ENCODE data around the gene RNF13.

DNA sequence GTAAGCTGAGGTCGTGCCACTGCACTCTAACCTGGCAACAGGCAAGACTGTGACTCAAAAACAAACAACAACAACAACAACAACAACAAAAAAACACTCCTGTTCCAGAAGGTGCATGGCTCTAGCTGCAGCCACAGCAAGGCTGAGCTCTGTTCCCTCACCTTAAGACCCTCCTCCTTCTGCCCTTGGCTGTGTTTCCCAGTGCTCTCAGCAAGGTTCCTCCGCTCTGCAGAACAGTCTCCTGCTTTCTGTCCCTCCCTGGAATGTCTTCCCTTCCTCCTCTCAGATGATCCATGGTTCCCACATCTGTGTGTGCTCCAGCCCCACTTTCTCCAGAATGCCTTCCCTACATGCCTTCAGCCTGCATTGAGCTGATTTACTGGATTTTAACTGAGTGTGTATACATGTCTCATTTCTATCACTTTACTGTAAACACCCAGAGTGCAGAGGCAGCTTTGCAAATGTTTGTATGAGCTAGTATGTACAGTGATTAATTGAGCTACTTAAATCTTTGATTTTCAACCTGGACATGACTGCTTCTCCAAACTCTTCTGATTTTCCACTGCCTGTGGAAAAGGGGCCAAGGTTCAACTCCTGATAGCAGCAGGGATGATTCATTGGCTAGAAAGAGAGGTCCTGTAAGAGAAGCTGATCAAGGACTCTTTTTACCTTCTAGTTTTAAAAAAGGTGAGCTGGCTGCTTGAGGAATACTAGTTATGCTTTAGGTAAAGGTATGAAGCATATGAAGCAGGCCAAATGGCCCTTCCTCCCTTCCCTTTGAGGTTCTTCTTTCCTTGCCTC, 35.4 kb upstream of the RNF13 start:
- TF ChIP-seq CTCF (conservative IDR thresholded peaks at IDR 0.05; ENCODE audit: low read depth, low read length) (no peak), USF2 (IDR thresholded peaks at IDR 0.05; ENCODE audit: low read depth, low read length) (no peak), POLR2A (IDR thresholded peaks at IDR 0.05; ENCODE audit: low read depth, low read length) (no peak), CHD1 (IDR thresholded peaks at IDR 0.05; ENCODE audit: low read depth, low read length) (no peak), RFX5 (IDR thresholded peaks at IDR 0.05; ENCODE audit: low read depth, low read length) (no peak), ELK1 (IDR thresholded peaks at IDR 0.05; ENCODE audit: borderline replicate concordance, low read depth, low read length) (no peak), BHLHE40 (IDR thresholded peaks at IDR 0.05; ENCODE audit: low read depth, low read length) (no peak), CEBPB (IDR thresholded peaks at IDR 0.05; ENCODE audit: low read depth, low read length) (no peak)

All from IMR-90 (cell line).